ENCODE results near the gene GPA33.
A peak's percentile ranks its signal among the peaks of the same experiment; 100 is the strongest.

Gene GPA33

GRCh38 chr1:167090314-167090942 lies at the start of gene GPA33:
Gene GPA33 (minus strand): TSS chr1:167090377. CDS start chr1:167090287, 90 bp downstream.
- no peak for DNase-seq

GRCh38 chr1:167138703-167139102 lies 48.5 kb upstream of the GPA33 start:
- no peak for DNase-seq

- no peak for DNase-seq
Observed at GRCh38 chr1:167137793-167138510, 47.8 kb upstream of the GPA33 start.

GRCh38 chr1:167137332-167137781 lies 47.2 kb upstream of the GPA33 start:
- peak; percentile 62 for DNase-seq

- DNase-seq: peak; percentile 27
Observed at GRCh38 chr1:167136806-167137205, 46.6 kb upstream of the GPA33 start.

- DNase-seq: peak; percentile 87
Observed at GRCh38 chr1:167136191-167136614, 46.0 kb upstream of the GPA33 start.

GRCh38 chr1:167135281-167135840 lies 45.2 kb upstream of the GPA33 start:
- DNase-seq: peak; percentile 66

DNA sequence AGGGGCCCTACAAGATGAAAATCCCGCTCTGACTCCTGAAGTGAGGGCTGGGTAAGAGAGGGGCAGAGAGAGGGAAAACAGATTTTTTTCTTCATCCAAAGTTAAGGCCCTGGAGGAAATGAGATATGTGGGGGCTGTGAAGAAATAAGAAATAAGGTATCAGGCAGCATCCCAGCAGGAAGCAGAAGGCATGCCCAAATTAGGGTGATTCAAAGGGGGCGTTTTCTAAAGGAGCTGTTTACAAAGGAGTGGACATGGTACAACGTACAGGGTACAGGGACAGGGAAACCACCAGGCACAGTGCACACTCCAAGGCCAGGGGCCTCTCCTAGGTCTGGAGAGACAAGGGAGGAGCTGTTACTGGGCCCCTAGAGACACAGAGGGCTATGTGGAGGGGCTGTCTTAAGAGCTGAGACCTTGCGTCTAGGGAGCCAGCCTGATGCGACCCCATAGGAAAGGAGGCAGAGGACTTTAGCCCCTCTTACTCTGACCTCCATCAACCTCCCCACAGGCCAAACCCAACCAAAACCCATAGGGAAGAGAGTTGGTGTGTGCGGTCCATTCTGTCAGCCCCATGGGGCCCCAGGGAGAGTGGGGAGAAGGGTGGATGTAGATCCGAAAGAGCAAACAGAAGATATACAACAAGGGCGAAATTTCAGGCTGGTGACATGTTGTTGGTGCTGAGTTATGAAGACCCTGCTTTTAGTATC lies 42.3 kb upstream of the GPA33 start:
- no peak for DNase-seq

DNA sequence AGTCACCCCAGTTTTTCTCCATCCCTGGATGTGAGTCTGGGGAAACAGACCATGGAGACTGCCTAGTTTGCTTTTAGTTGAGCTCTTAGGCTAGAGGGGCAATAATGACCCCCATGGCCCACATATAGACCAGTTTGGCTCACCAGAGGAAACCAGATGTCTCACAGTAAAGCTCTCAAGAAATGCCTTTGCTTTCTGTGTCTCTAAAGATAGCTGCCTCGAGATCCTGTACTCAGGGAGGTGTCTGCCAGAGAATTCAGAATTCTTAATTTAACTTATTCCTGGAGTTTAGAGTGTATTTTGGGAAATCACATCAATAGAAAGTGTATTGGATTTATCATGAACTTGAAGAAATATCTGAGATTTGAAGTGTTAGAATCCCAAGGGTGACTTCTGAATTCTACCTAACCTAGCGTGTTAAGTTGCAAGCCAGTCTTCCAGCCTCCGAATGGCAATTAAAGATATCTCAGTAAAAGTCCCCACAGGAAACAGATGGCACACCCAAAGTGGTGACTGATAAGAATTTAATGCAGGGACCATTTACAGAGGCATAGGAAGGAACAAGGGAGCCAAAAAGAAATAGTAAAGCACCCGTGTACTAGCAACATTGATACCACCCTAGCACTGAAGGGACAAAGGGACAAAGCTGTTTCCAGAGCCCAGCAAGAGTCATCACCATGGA lies 40.8 kb upstream of the GPA33 start:
- no peak for DNase-seq

- peak; percentile 37 for DNase-seq
Observed at GRCh38 chr1:167128261-167129227, 38.4 kb upstream of the GPA33 start.

- no peak for DNase-seq
Observed at GRCh38 chr1:167127661-167128060, 37.5 kb upstream of the GPA33 start.

DNA sequence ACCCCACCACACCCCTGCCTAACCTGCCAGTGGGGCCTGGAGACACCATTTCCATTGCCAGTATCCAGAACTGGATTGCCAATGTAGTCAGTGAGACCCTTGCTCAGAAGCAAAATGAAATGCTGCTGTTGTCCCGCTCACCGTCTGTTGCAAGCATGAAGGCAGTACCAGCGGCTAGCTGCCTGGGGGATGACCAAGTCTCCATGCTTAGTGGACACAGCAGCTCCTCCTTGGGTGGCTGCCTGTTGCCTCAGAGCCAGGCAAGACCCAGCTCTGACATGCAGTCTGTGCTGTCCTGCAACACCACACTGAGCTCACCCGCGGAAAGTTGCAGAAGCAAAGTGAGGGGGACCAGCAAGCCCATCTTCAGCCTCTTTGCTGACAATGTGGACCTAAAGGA lies 37.1 kb upstream of the GPA33 start:
- no peak for DNase-seq

DNA sequence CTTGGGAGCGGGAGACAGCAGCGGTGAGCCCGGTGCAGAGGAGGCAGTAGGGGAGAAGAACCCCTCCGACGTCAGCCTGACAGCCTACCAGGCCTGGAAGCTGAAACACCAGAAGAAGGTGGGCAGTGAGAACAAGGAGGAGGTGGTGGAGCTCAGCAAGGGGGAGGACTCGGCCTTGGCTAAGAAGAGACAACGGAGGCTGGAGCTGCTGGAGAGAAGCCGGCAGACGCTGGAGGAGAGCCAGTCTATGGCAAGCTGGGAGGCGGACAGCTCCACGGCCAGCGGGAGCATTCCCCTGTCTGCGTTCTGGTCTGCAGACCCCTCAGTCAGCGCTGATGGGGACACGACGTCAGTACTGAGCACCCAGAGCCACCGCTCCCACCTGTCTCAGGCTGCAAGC lies 36.6 kb upstream of the GPA33 start:
- no peak for DNase-seq

DNA sequence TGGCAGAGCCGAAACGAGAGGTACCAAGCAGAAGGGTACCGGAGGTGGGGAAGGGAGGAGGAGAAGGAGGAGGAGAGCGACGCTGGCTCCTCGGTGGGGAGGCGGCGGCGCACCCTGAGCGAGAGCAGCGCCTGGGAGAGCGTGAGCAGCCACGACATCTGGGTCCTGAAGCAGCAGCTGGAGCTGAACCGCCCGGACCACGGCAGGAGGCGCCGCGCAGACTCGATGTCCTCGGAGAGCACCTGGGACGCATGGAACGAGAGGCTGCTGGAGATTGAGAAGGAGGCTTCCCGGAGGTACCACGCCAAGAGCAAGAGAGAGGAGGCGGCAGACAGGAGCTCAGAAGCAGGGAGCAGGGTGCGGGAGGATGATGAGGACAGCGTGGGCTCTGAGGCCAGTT lies 36.1 kb upstream of the GPA33 start:
- DNase-seq: peak; percentile 79

DNA sequence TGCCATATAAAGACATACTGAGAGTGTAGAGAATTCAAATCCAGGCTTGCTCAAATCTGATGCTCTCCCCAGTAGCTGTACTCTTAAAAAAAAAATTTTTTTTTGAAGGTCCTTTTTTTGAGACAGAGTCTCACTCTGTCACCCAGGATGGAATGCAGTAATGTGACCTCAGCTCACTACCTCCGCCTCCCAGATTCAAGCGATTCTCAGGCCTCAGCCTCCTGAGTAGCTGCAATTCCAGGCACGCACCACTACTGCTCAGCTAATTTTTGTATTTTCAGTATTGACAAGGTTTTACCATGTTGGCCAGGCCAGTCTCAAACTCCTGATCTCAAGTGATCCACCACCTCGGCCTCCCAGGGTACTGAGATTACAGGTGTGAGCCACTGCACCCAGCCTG lies 32.4 kb upstream of the GPA33 start:
- peak; percentile 21 for DNase-seq

GRCh38 chr1:167122121-167122480 lies 31.9 kb upstream of the GPA33 start:
- no peak for DNase-seq

DNA sequence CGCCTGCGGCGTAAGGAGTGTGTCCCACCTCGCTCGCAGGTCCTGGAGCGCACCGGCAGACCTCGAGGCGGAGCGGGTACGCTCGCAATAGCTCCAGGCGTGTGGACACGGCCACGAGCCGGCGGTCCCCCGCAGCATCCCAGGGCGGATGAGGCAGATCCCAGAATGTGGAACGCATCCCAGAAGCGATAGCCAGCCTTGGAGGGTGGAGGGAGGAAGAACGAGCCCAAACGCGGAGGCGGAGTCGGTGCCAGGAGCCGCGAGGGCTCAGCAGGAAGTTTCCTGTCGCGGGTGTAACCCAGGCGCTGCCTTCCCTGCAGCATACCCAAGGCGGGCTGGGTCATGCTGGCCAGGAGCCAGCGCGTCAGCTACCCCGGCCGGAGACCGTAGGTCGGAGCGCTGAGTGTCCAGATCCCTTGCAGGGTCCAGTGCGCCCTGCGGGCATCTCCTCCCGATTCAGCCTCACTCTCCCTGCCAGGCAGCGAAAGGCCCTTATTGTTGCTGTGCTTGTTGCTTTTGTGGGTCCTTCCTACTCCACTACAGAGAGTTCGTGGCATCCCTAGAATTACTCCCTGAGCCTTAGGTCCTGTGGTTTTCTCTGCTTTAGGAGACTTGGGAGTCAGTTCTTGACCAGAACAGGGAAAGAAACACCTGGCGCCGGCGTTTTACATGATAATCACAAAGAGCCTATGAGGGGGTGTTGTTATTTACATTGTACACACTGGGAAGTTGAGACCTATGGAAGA lies 31.4 kb upstream of the GPA33 start:
- DNase-seq: peak; percentile 97

- DNase-seq: peak; percentile 57
Observed at GRCh38 chr1:167120899-167121298, 30.7 kb upstream of the GPA33 start.

DNA sequence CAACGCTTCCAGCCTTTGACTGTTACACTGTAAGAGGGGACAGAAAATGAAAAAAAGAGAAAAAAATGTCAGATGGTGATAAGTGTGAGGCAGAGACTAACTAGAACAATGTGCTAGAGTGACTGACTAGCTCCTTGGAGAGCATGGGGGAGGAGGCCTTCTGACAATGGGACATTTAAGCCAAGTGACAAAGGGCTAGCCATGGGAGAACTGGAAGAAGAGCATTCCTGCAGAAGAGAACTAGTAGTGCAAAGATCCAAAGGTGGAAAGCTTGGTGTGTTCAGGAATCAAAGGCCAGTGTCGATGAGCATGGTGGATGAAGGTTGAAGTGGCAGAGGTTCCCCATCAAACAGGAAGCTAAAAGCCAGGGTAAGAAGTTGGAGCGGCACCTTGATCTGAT lies 29.5 kb upstream of the GPA33 start:
- DNase-seq: no peak

GRCh38 chr1:167118188-167118587 lies 28.0 kb upstream of the GPA33 start:
- DNase-seq: peak; percentile 76

DNA sequence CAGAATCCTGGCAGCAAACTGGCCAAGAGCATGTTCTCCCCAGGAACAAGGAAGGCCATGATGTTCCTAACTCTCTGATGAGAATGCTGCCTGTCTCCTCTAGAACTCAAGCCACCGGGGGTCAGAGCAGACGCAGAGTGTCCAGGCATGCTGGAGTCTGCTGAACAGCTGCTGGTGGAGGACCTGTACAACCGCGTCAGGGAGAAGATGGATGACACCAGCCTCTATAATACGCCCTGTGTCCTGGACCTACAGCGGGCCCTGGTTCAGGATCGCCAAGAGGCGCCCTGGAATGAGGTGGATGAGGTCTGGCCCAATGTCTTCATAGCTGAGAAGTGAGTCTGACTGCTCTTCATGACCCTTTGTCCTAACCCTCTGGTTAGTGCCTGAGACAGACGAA lies 27.0 kb upstream of the GPA33 start:
- no peak for DNase-seq
